HepG2 (cell line): ENCODE measurements around the gene TNFRSF25. TPM values are rescaled to one million over a fixed set of nuclear protein-coding genes. Genes with fewer than 3 reads are reported as not detected.
A peak's percentile ranks its signal among the peaks of the same experiment; 100 is the strongest.

Experiments used
- ATAC-seq: fragments of 200-7000 bp; cut with Tn5 transposase; 3 replicates; pipeline ENCODE4 v1.9.1; 2020; ENCODE audit warnings: mild to moderate bottlenecking, moderate library complexity
- BruUV-seq: library from RNA; stranded (reverse); fragments of 400-500 nt; replicated peaks from 2 replicates; lab custom pipeline; 2021; lab: Mats Ljungman, UMichigan
- CTCF ChIA-PET: fragments of 300-600 bp; formaldehyde crosslinking; extraction: SDS; loops from one replicate; lab custom pipeline; 2021; ENCODE audit warnings: low total read pairs, inconsistent platforms, low intra/inter-chr PET ratio; lab: Yijun Ruan, JAX
- POLR2A ChIA-PET: fragments of 350-600 bp; sonication (Branson Sonifier 250); formaldehyde crosslinking; loops from one replicate; lab custom pipeline; 2020; ENCODE audit warnings: antibody characterized with exemption, inconsistent platforms; lab: Yijun Ruan, JAX
- DNase-seq: peaks from one replicate; pipeline ENCODE4 v3.0.0-alpha.2; 2015; ENCODE audit warnings: low spot score
- FAIRE-seq: peaks from 3 replicates; lab custom pipeline; 2011; peaks lifted over from hg19 to GRCh38; lab: Jason Lieb, UNC
- H2AFZ ChIP-seq: one replicate; pipeline ENCODE4 v1.6.1; 2011; ENCODE audit warnings: low read length, inconsistent platforms
- H3K27ac ChIP-seq: fragments of 300-600 bp; 3 replicates; pipeline ENCODE4 v1.8.0; 2011; ENCODE audit warnings: mixed run types, mild to moderate bottlenecking, mixed read lengths, low read length, inconsistent platforms; ENCODE audit not compliant: insufficient read depth; ENCODE audit errors: extremely low read length
- H3K27me3 ChIP-seq, 2 experiments: fragments of 200-600 bp in 1 of 2; 2 replicates in 1 of 2; 3 replicates in 1 of 2; pipeline versions ENCODE4 v1.6.0 to v1.8.0; 2011; ENCODE audit warnings: low read length in 2 of 2, mild to moderate bottlenecking in 2 of 2, moderate library complexity in 2 of 2, inconsistent platforms in 1 of 2; ENCODE audit not compliant: insufficient read depth in 2 of 2, control insufficient read depth in 1 of 2
- H3K36me3 ChIP-seq, 2 experiments: fragments of 200-600 bp in 1 of 2; replicated peaks in 1 of 2; 2 replicates in 1 of 2; 3 replicates in 1 of 2; pipeline versions ENCODE4 v1.5.1 to v1.8.0; 2011; ENCODE audit warnings: low read length in 2 of 2, inconsistent platforms in 1 of 2; ENCODE audit not compliant: insufficient read depth in 2 of 2, control insufficient read depth in 1 of 2
- H3K4me1 ChIP-seq: 2 replicates; pipeline ENCODE4 v1.5.1; 2012; ENCODE audit warnings: low read length, inconsistent platforms; ENCODE audit not compliant: insufficient read depth
- H3K4me2 ChIP-seq: 2 replicates; pipeline ENCODE4 v1.6.0; 2011; ENCODE audit warnings: low read depth, low read length, inconsistent platforms
- H3K4me3 ChIP-seq, 3 experiments: fragments of 200-600 bp in 1 of 3; sonication (generic), shearing (Covaris generic) in 1 of 3; replicated peaks in 1 of 3; 2 replicates each; pipeline ENCODE4 v1.5.1; 2011 to 2016; ENCODE audit warnings: low read length in 3 of 3, inconsistent platforms in 2 of 3, low read depth in 2 of 3, mild to moderate bottlenecking in 2 of 3, control low read depth in 1 of 3, mixed read lengths in 1 of 3; ENCODE audit not compliant: insufficient read depth in 1 of 3
- H3K79me2 ChIP-seq: one replicate; pipeline ENCODE4 v1.6.1; 2011; ENCODE audit warnings: low read length, inconsistent platforms; ENCODE audit not compliant: insufficient read depth
- H3K9ac ChIP-seq: 2 replicates; pipeline ENCODE4 v1.6.0; 2011; ENCODE audit warnings: mild to moderate bottlenecking, low read depth, low read length, inconsistent platforms; ENCODE audit not compliant: insufficient read depth
- H3K9me3 ChIP-seq: 2 replicates; pipeline ENCODE4 v1.5.1; 2012; ENCODE audit warnings: mild to moderate bottlenecking, low read length
- H4K20me1 ChIP-seq: 2 replicates; pipeline ENCODE4 v1.6.0; 2011; ENCODE audit warnings: inconsistent platforms, mild to moderate bottlenecking, low read length, moderate library complexity; ENCODE audit not compliant: insufficient read depth
- E2F1 ChIP-seq: sonication (generic); formaldehyde crosslinking; IDR thresholded peaks from 2 replicates; pipeline ENCODE4 v1.5.0; 2020; ENCODE audit warnings: missing genetic modification reagents
- IRF2 ChIP-seq: IDR thresholded peaks from 2 replicates; pipeline ENCODE4 v1.6.1; 2018; ENCODE audit warnings: missing genetic modification reagents, missing compliant biosample characterization
- MXI1 ChIP-seq: IDR thresholded peaks from 3 replicates; pipeline ENCODE4 v1.6.1; 2012; ENCODE audit warnings: low read depth, low read length, inconsistent platforms, borderline replicate concordance
- NR3C1 ChIP-seq: sonication (generic); formaldehyde crosslinking; IDR thresholded peaks from 2 replicates; pipeline ENCODE4 v1.4.0; 2020; ENCODE audit warnings: missing genetic modification reagents
- ONECUT2 ChIP-seq: sonication (generic); formaldehyde crosslinking; IDR thresholded peaks from 2 replicates; pipeline ENCODE4 v1.4.0; 2020; ENCODE audit warnings: missing genetic modification reagents
- RORA ChIP-seq: sonication (generic); formaldehyde crosslinking; IDR thresholded peaks from 2 replicates; pipeline ENCODE4 v1.5.0; 2020; ENCODE audit warnings: mild to moderate bottlenecking, missing genetic modification reagents, moderate library complexity
- THAP11 ChIP-seq: IDR thresholded peaks from 2 replicates; pipeline ENCODE4 v1.6.1; 2016; ENCODE audit warnings: missing biosample characterization, missing genetic modification reagents
- U2AF1 ChIP-seq: fragments of 200-400 bp; formaldehyde crosslinking; optimal IDR thresholded peaks from 2 replicates; pipeline ENCODE3; 2017; ENCODE audit warnings: mild to moderate bottlenecking, low read depth, low read length
- ZBTB26 ChIP-seq: IDR thresholded peaks from 2 replicates; pipeline ENCODE4 v1.6.1; 2016; ENCODE audit warnings: missing compliant biosample characterization, missing genetic modification reagents, borderline replicate concordance
- ZMYM3 ChIP-seq: sonication (generic); formaldehyde crosslinking; IDR thresholded peaks from 2 replicates; pipeline ENCODE4 v1.5.1; 2020; ENCODE audit warnings: mild to moderate bottlenecking, missing genetic modification reagents
- ZNF275 ChIP-seq: sonication (generic); formaldehyde crosslinking; IDR thresholded peaks from 2 replicates; pipeline ENCODE4 v1.8.0; 2022; ENCODE audit warnings: missing genetic modification reagents, mild to moderate bottlenecking, inconsistent platforms, borderline replicate concordance
- ZNF44 ChIP-seq: sonication (generic); formaldehyde crosslinking; IDR thresholded peaks from 2 replicates; pipeline ENCODE4 v1.5.1; 2020; ENCODE audit warnings: mild to moderate bottlenecking, missing genetic modification reagents
- ZNF546 ChIP-seq: sonication (generic); formaldehyde crosslinking; conservative IDR thresholded peaks from 2 replicates; pipeline ENCODE4 v1.8.1; 2023; ENCODE audit warnings: mild to moderate bottlenecking, missing genetic modification reagents
- ZNF616 ChIP-seq: sonication (generic); formaldehyde crosslinking; IDR thresholded peaks from 2 replicates; pipeline ENCODE4 v1.5.0; 2020; ENCODE audit warnings: low read depth, mild to moderate bottlenecking, missing genetic modification reagents
- ZSCAN9 ChIP-seq: IDR thresholded peaks from 2 replicates; pipeline ENCODE4 v1.6.1; 2016; ENCODE audit warnings: borderline replicate concordance
- WGBS: methylation state at CpG from one replicate; pipeline ENCODE4 v1.1.6; 2017; ENCODE audit warnings: low lambda C conversion rate; 5-methylcytosine and 5-hydroxymethylcytosine counted together
- in situ Hi-C: cut with HindIII; loops from 2 replicates; pipeline ENCODE4 v1.10.0; 2017; ENCODE audit warnings: low pct_unique_long_range_greater_than_20kb; ENCODE audit not compliant: extremely low pct_ligation_motif_present
- intact Hi-C: fragments of 100-400 bp; cut with micrococcal nuclease; formaldehyde crosslinking; loops from one replicate; pipeline ENCODE4 v1.10.0; 2022; ENCODE audit not compliant: unreplicated experiment
- polyA plus RNA-seq, 8 experiments: library from polyadenylated mRNA; depleted of rRNA in 3 of 8; stranded (reverse) in 7 of 8; unstranded in 1 of 8; fragments of >200 nt; fragmentation: Illumina TruSeq in 4 of 8; extraction: Trizol in 4 of 8; gene quantifications; 2 replicates each; pipeline versions ENCODE4 v1.2.1 to v1.2.3, GENCODE V29; 2011 to 2016; ENCODE audit warnings: low read depth in 4 of 8, missing spikeins in 1 of 8, mixed read lengths in 1 of 8; ENCODE audit not compliant: insufficient read depth in 1 of 8
- total RNA-seq, 5 experiments: library from RNA; depleted of rRNA; stranded (reverse); fragments of >200 nt; fragmentation: Illumina TruSeq; extraction: Trizol; gene quantifications; 2 replicates each; pipeline ENCODE4 v1.2.3, GENCODE V29; 2016; ENCODE audit warnings: low read depth in 1 of 5

TNFRSF25 gene
- total and polyA plus RNA-seq, 2 of the 13 experiments (the other 11 are each of a cell fraction or from before 2014, with no cell fraction given), result 1.4 to 1.5 TPM

- no peak overlapping the region for H2AFZ ChIP-seq
- TF ChIP-seq THAP11 (CRISPR knock-in tag) (no peak), IRF2 (CRISPR knock-in tag) (no peak), U2AF1 (no peak), ZMYM3 (CRISPR knock-in tag) (no peak), ZNF616 (CRISPR knock-in tag) (no peak), RORA (CRISPR knock-in tag) (no peak), ZNF275 (CRISPR knock-in tag) (no peak), MXI1 (no peak), E2F1 (CRISPR knock-in tag) (no peak), ZNF546 (CRISPR knock-in tag) (no peak), ZSCAN9 (CRISPR knock-in tag) (no peak), ONECUT2 (CRISPR knock-in tag) (no peak), ZNF44 (CRISPR knock-in tag) (no peak), NR3C1 (CRISPR knock-in tag) (no peak), ZBTB26 (CRISPR knock-in tag) (no peak)
- ChIA-PET CTCF (no interaction called here), POLR2A (no interaction called here)
- no peaks in the 10 kb centered on the region for H3K79me2 ChIP-seq
- H3K4me3 ChIP-seq, result peak overlapping the region; percentile 52 to 71 (median 66); a peak in 4 of 6 replicates
- BruUV-seq, result no TSS peak
- H3K27ac ChIP-seq, result no peak overlapping the region
- H3K9ac ChIP-seq, result no peak overlapping the region; the same call in 1 of the 2 replicates
- no peaks in the 10 kb centered on the region for H3K9me3 ChIP-seq
- ATAC-seq (peak; percentile 4), FAIRE-seq (no peak), DNase-seq (no peak)
- H3K36me3 ChIP-seq, result no peaks in the 10 kb centered on the region
- no peaks in the 10 kb centered on the region for H4K20me1 ChIP-seq
- peaks cover 24 to 56% of the 10 kb centered on the region in 2 experiments; a peak in 4 of 5 replicates for H3K27me3 ChIP-seq
- peaks cover 47% of the 10 kb centered on the region for H3K4me1 ChIP-seq
- in situ Hi-C loops (loop anchor here (25.0 kb wide), 1 partner anchor 714 kb away; no protein-coding TSS in a partner anchor), intact Hi-C loops (no loop called here)
- peak overlapping the region; percentile 95 for H3K4me2 ChIP-seq
- 0% methylated on average over 2 of the region's 20 CpGs for WGBS
These were observed 32.0 kb upstream of the TNFRSF25 start for GRCh38 chr1:6497867-6498575.
